Neuron (in vitro differentiated cells): ENCODE measurements around the gene RASAL3.

Experiments
- H2AFZ ChIP-seq: one replicate; pipeline ENCODE4 v1.6.1; 2013; ENCODE audit warnings: low read depth, mild to moderate bottlenecking, inconsistent platforms, low read length, moderate library complexity
- H3K27me3 ChIP-seq: one replicate; pipeline ENCODE4 v1.6.1; 2013; ENCODE audit warnings: low read length; ENCODE audit not compliant: insufficient read depth
- H3K36me3 ChIP-seq: one replicate; pipeline ENCODE4 v1.6.1; 2013; ENCODE audit warnings: low read length; ENCODE audit not compliant: insufficient read depth
- H3K4me1 ChIP-seq: one replicate; pipeline ENCODE4 v1.6.1; 2013; ENCODE audit warnings: low read length; ENCODE audit not compliant: insufficient read depth
- H3K4me3 ChIP-seq: 2 replicates; pipeline ENCODE4 v1.5.1; 2013; ENCODE audit warnings: mild to moderate bottlenecking, low read length, moderate library complexity
- H3K9me3 ChIP-seq: one replicate; pipeline ENCODE4 v1.6.1; 2013; ENCODE audit warnings: low read length

Gene RASAL3

DNA sequence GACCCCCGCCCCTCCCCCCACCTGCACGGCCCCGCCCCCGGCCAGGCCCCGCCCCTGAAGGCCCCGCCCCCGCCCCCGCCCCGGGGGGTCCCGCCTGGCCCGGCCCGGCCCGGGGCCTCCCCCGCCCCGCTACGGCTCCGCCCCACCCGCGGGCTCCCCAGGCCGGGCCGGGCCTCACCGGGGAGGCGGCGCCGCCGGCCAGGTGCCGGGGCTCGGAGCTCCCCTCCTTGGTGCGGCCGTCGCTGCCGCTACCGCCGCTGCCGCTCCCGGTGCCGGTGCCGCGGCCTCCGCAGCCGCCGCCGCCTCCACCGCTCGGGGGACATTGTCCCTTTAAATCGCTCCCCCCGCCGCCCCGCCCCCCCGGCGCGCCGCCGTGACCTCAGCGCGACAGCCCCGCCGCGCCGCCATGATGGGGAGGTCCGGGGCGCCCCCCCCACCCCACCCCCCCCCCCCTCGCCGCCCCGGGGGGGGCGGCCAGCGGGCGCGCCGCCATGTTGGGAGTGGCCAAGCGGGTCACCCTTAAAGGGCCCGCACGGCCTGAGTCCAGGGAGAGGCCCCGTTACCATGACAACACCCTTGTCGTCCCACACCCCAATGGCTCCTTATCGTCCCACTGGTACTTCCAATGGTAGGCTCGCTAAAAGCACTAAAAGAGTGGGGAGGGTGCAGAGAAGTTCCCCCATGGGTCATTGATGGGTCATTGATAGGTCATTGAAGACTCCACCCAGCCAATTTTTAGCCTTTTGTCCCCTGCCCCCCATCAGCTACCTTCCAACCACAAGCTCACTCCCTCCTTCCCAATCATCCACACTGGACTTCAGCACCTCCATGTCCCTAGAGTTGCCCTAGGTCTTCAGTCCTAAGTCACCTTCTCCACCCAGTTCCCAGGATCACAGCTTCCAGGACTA lies 14.5 kb downstream of the RASAL3 start, which contains the start of gene WIZ:
TSS of gene WIZ (minus strand) at position 337 of the 908 bp plus-strand sequence. CDS start 1,649 bp downstream, outside the sequence.
- H3K4me3 ChIP-seq, result peak within 1 kb of the TSS; percentile 62
- H3K4me1 ChIP-seq, result peaks cover 14% of the 10 kb centered on the region
- H3K27me3 ChIP-seq, result peaks cover 20% of the 10 kb centered on the region
- peaks cover 10% of the 10 kb centered on the region for H3K36me3 ChIP-seq
- no peaks in the 10 kb centered on the region for H3K9me3 ChIP-seq
- peak within 1 kb of the TSS; percentile 74 for H2AFZ ChIP-seq

DNA sequence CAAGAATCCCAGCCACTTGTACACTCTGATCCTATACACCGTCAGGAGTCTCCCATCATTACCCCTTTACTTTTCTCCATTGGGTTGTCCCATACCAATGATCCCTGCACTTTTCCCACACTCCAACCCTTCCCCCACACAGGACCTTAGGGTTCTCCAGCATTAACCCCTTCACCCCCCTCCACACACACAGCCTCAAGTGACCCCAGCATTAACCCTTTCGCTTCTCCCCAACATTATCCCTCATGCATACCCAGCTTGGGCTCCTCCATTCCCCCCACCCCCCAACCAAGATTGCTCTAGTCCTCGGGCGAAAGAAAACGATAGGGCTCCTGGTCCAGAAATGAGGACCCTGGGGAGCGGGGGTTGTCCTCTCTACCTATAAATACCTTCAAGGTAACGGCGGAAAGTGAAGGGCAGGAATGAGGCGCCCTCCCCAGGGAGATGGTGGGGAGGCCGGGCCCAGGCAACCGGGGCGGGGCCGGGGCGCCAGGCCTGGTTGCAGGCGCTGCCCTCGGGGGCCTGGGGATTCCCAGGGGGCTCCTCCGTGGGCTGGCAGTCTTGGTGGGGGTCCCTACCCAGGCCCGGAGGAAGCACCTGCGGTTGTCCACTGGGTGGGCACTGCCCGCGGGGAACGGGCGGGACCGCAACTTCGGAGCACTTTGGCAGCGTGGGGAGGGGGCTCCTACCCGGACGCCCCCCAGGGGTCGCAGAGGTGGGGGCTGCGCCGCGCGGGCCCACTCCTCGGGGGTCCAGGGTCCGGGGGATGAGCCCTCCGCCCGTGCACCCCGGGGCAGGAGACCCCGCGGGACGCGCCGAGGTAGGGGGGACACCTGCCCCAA lies 15.3 kb downstream of the RASAL3 start:
- Histone ChIP-seq H3K4me3 (peak overlapping the region; percentile 62), H3K36me3 (peaks cover 10% of the 10 kb centered on the region), H3K4me1 (peaks cover 14% of the 10 kb centered on the region), H2AFZ (peak overlapping the region; percentile 74), H3K27me3 (peaks cover 11% of the 10 kb centered on the region), H3K9me3 (no peaks in the 10 kb centered on the region)

DNA sequence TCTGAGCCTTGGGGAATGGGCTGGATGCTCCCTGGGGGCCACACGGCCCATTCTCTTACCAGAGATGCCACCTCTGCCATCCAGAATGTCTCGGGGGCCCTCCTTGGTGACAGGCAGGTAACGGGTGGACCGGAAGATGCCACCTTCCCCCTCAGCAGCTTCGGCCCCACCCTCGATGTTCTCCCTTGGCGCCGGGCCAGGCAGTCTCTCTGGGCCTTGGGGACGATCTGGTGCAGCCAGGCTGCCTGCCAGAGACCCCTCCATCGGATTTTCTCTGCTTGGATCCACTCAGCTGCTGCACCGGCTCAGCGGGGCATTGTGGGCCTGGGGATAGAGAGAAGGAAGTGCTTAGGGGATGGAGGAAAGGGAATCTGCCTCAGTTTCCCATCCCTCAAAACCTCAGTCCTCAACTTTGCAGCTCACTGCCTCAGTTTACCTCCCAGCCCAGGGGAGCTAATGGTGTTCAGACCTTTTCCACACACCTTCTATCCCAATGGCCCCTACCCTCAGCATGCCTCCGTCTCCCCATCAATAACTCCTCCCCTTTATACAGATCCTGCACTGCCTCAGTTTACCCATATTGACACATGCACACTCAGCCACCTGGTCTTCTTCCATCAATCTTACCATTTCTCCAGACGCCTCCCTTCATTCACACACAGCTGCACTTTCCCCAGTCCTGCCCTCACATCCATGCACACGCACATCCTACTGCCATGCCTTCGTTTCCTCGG lies 16.1 kb downstream of the RASAL3 start:
- H3K27me3 ChIP-seq, result peaks cover 4% of the 10 kb centered on the region
- H3K36me3 ChIP-seq, result peaks cover 10% of the 10 kb centered on the region
- no peak overlapping the region for H2AFZ ChIP-seq
- peaks cover 14% of the 10 kb centered on the region for H3K4me1 ChIP-seq
- no peaks in the 10 kb centered on the region for H3K9me3 ChIP-seq
- peak overlapping the region; percentile 62 for H3K4me3 ChIP-seq

DNA sequence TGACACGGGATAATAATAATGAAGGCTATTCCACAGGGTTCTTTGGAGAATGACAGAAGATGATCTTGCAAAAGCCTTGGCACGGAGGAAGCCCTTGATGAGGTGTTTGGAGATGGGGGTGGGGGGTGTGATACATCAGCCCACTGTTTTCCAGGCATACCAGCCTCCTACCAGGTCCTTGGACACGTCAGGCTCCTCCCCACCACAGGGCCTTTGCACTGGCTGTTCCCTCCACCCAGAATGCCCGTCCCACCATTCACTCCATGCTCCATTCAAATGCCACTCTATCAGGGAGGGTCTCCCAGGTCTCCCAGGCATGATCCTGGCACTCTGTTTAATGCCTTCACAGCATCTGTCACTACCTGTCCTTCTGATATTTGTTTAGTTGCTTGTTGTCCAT lies 17.3 kb downstream of the RASAL3 start:
- H3K4me3 ChIP-seq, result no peak overlapping the region
- peaks cover 10% of the 10 kb centered on the region for H3K36me3 ChIP-seq
- no peaks in the 10 kb centered on the region for H3K27me3 ChIP-seq
- H2AFZ ChIP-seq, result no peak overlapping the region
- peaks cover 8% of the 10 kb centered on the region for H3K4me1 ChIP-seq
- no peaks in the 10 kb centered on the region for H3K9me3 ChIP-seq

DNA sequence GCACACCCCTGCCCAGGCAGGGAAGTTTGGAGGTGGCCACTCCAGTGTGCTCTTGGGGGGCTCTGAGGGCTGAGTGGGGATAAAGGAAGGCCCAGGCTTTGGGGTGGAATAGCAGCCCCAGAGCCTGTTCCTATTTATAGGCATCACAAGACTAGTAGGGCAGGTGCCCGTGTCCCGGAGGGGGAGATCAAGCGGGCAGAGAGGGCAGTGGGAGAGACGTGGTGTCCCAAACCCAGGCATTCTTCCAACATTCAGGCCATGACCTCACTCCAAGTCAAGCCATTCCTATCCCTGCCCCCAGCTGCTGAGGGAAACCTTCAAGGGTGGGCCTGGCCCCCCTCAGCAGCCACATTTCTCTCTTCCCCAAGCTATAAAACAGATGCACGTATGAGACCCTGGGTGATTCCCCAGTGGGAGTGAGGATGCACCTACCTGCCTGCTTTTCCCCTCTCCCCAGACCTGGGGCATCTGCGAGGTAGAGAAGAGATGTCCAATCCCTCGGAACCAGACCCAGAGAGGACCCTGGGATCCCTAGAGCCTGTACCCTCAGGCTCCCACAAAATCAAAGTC lies 18.5 kb downstream of the RASAL3 start:
- Histone ChIP-seq H3K27me3 (no peaks in the 10 kb centered on the region), H3K36me3 (peaks cover 10% of the 10 kb centered on the region), H2AFZ (no peak overlapping the region), H3K4me1 (peaks cover 8% of the 10 kb centered on the region), H3K4me3 (no peak overlapping the region), H3K9me3 (no peaks in the 10 kb centered on the region)

DNA sequence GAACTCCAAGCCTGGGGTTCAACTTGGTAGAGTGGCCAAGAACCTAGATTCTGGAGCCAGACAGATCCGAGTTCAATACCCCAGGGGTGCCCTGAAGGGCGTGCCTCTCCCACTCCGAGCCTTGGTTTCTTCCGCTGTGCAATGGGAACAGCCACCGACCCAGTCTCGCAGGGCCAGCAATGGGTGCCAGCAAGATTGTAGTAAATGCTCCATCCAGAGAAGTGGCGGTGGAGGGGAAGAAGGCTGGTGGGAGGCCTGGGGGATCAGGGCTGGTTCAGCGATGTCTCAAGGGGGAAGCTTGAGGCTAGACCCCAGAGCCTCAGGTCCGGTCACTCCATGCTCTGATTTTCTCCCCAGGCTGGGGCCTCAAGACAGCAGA lies 19.1 kb downstream of the RASAL3 start:
- peaks cover 10% of the 10 kb centered on the region for H3K36me3 ChIP-seq
- no peak overlapping the region for H2AFZ ChIP-seq
- no peaks in the 10 kb centered on the region for H3K27me3 ChIP-seq
- no peaks in the 10 kb centered on the region for H3K9me3 ChIP-seq
- H3K4me3 ChIP-seq, result no peak overlapping the region
- peaks cover 8% of the 10 kb centered on the region for H3K4me1 ChIP-seq

DNA sequence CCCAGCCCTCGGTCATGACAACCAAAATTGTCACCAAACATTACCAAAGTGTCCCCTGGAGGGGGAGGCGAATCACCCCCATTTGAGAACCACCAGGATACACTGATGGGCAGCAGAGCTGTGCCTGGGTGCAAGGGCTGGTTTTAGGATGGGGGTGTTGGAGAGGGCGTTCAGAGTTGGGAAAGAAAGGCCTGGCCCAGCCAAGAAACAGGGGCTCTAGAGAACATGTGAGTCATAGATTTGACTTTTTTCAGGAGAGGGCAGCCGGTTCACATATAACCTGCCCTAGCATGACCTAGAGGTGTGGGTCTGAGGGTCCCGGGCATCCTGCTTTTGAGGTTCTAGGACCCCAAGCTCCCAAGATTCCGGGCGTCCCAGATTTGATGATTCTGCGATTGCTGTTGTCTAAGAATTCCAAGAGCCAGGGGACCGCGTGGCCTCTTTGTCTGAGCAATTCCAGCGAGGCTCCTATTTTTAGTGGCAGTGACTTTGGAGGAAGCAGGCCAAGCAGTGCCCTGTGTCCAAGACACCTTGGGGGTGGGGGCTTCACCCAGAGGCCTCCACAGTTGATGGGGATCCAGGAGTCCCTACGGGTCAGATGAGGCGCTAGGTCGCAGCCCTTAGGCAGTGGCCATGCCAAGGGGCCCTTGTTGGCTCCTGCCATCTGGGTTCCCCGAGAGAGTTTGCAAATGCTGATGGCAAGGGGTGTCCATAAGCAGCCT lies 19.7 kb downstream of the RASAL3 start:
- Histone ChIP-seq H3K36me3 (peaks cover 10% of the 10 kb centered on the region), H3K4me1 (peaks cover 8% of the 10 kb centered on the region)

DNA sequence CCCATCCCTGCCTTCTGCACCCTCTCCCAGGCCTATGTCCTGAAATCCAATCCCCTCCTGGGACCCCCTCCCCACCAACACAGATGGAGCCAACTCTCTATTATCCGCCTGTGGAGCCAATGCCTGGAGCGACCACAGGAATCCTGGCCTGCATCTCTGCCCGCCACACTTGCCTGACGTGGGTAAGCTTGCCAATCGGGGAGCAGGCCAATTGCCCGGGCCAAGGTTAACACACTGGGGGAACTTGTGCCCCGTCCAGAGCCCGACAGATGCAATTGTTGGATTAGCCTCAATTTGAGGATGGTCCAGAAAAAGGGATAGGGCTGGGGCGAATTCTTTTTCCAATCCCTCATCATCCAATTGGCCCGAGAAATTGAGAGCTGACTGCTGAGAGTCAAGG lies 20.5 kb downstream of the RASAL3 start:
- H2AFZ ChIP-seq, result no peak overlapping the region
- H3K9me3 ChIP-seq, result no peaks in the 10 kb centered on the region
- no peaks in the 10 kb centered on the region for H3K27me3 ChIP-seq
- H3K4me3 ChIP-seq, result no peak overlapping the region
- peaks cover 6% of the 10 kb centered on the region for H3K4me1 ChIP-seq
- peaks cover 14% of the 10 kb centered on the region for H3K36me3 ChIP-seq

More for the DNA sequence above, 19.7 kb downstream of the RASAL3 start:
- no peak overlapping the region for H3K4me3 ChIP-seq
- H3K9me3 ChIP-seq, result no peaks in the 10 kb centered on the region
- H3K27me3 ChIP-seq, result no peaks in the 10 kb centered on the region
- H2AFZ ChIP-seq, result no peak overlapping the region

DNA sequence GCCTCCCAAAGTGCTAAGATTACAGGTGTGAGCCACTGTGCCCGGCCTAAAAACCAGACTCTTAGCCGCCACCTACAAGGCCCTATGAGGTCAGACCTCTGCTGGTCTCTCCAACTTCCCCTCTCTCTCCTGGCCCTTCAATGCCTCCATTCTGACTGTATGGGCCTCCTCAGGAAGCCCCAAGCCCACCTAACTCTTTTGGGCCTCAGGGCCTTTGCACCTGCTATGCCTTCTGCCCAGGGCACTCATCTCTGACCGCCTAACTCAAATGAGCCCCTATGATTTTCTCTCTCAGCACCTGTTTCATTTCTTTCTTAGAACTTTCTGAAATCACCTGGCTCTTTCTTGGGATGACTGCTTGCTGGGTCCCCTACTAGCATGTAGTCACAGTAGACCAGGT lies 21.0 kb downstream of the RASAL3 start:
- Histone ChIP-seq H3K4me3 (no peak overlapping the region), H3K4me1 (peaks cover 1% of the 10 kb centered on the region), H3K9me3 (no peaks in the 10 kb centered on the region), H3K27me3 (no peaks in the 10 kb centered on the region), H3K36me3 (peaks cover 15% of the 10 kb centered on the region), H2AFZ (no peak overlapping the region)

DNA sequence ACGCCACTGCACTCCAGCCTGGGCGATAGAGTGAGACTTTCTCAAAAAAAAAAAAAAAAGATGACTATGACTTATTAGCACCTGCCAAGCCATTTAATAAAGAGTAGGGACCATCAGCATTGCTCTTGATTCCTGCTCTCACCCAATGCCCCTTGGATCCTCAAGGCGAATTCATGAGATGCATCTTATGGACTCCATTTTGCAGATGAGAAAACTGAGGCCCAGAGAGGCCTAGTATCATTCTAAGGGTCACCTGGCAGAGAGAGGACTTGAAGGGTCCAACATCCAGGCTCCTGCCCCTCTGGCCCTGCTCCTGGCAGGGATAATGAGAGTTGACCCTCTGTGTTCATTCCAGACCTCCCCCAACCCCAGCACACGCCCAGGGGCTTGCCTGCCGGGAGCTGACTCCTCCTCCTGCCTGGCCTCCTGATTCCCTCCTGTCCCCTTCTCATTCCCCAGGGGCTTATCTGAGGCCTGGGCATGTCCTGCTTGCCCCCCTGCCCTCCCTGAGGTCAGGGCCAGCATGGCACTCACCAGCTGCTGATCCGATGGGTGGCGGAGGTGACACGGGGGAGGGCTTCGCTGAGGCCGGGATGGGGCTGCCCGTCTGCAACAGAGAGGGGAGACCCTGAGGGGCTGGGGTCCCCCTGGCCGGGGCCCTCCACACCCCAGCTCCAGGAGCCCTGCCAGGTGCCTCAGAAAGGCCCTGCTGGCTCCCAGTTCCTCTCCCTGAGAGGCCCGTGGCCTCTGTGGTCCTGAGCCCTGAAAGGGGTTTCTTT lies 22.0 kb downstream of the RASAL3 start:
- Histone ChIP-seq H3K36me3 (peaks cover 13% of the 10 kb centered on the region), H2AFZ (no peak overlapping the region), H3K9me3 (no peaks in the 10 kb centered on the region), H3K4me3 (no peak overlapping the region), H3K27me3 (no peaks in the 10 kb centered on the region), H3K4me1 (no peaks in the 10 kb centered on the region)

DNA sequence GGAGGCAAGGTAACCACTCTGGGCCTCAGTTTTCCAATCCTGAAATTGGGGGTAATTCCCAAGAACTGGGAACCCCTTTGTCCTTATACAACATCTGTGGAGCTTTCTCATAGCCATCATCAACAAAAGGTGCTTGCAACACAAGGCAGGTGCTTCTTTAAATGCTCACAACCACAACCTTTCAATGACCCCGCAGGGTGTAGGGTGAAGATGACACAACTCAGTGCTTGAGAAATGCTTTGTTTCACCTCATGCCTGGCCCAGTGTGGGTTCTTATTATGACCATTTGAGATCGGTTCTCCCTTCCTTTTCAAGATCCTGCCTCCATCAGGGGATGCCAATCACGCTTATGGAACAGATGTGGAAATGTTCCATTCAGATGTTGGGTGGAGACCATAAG lies 23.0 kb downstream of the RASAL3 start:
- Histone ChIP-seq H3K36me3 (peaks cover 8% of the 10 kb centered on the region), H3K27me3 (no peaks in the 10 kb centered on the region), H3K9me3 (no peaks in the 10 kb centered on the region), H3K4me1 (no peaks in the 10 kb centered on the region), H3K4me3 (no peak overlapping the region), H2AFZ (no peak overlapping the region)
